HG02763 (cell line): ENCODE data around the gene B3GALT6.
A peak's percentile ranks its signal among the peaks of the same experiment; 100 is the strongest.

Experiments used
- ATAC-seq: cut with Tn5 transposase; IDR thresholded peaks from one replicate; pipeline ENCODE4 v1.9.1; 2021; ENCODE audit warnings: mild to moderate bottlenecking, moderate library complexity; ENCODE audit not compliant: unreplicated experiment

The B3GALT6 gene

GRCh38 chr1:1230656-1231399 lies 1.2 kb upstream of the B3GALT6 start:
- no peak for ATAC-seq

- peak; percentile 92 for ATAC-seq
Observed at GRCh38 chr1:1231400-1232207, 433 bp upstream of the B3GALT6 start, which contains the start of gene SDF4. SDF4 (minus strand) TSS chr1:1232001; CDS start chr1:1228772, 3,229 bp downstream.

GRCh38 chr1:1232796-1233566 lies 944 bp downstream of the B3GALT6 start:
- ATAC-seq = no peak

- no peak for ATAC-seq
Observed at GRCh38 chr1:1233567-1233892, 1.5 kb downstream of the B3GALT6 start.

- no peak for ATAC-seq
Observed at GRCh38 chr1:1234180-1234808, 2.3 kb downstream of the B3GALT6 start.

GRCh38 chr1:1235016-1235744 lies 3.1 kb downstream of the B3GALT6 start:
- ATAC-seq = no peak

GRCh38 chr1:1236176-1236763 lies 4.2 kb downstream of the B3GALT6 start:
- no peak for ATAC-seq

- no peak for ATAC-seq
Observed at GRCh38 chr1:1236945-1237873, 5.2 kb downstream of the B3GALT6 start.

- no peak for ATAC-seq
Observed at GRCh38 chr1:1237874-1238701, 6.1 kb downstream of the B3GALT6 start.

GRCh38 chr1:1238702-1239178 lies 6.7 kb downstream of the B3GALT6 start:
- no peak for ATAC-seq

GRCh38 chr1:1239227-1239613 lies 7.2 kb downstream of the B3GALT6 start:
- no peak for ATAC-seq

- no peak for ATAC-seq
Observed at GRCh38 chr1:1239614-1240347, 7.7 kb downstream of the B3GALT6 start.

- ATAC-seq = no peak
Observed at GRCh38 chr1:1240348-1240732, 8.3 kb downstream of the B3GALT6 start.

- no peak for ATAC-seq
Observed at GRCh38 chr1:1240822-1241587, 9.0 kb downstream of the B3GALT6 start.

GRCh38 chr1:1241588-1242219 lies 9.7 kb downstream of the B3GALT6 start:
- ATAC-seq = no peak
